ENCODE data around the gene ZNF541.

ZNF541 gene

GRCh38 chr19:47614021-47614295 lies 41.0 kb upstream of the ZNF541 start:
- DNase-seq (ENCODE audit: extremely low spot score) = no peak
- POLR2A ChIA-PET = no interaction called here
- TF ChIP-seq CTCF (IDR thresholded peaks at IDR 0.05; ENCODE audit: control extremely low read depth, extremely low read depth, low read depth, missing control alignments) = no peak
- CTCF ChIA-PET = no interaction called here

- no peak for TF ChIP-seq CTCF (IDR thresholded peaks at IDR 0.05; ENCODE audit: control extremely low read depth, extremely low read depth, low read depth, missing control alignments)
- no peak for DNase-seq (ENCODE audit: extremely low spot score)
- CTCF ChIA-PET = interaction anchor here (1.4 kb wide), 1 partner anchor 9 kb away, joined by 3 read pairs; no protein-coding TSS in a partner anchor
- POLR2A ChIA-PET = interaction anchor here (0.5 kb wide), 1 partner anchor 339 kb away, joined by 3 read pairs; no protein-coding TSS in a partner anchor
These were observed 40.4 kb upstream of the ZNF541 start for GRCh38 chr19:47613165-47614020.

GRCh38 chr19:47610902-47611301 lies 38.0 kb upstream of the ZNF541 start:
- TF ChIP-seq CTCF (IDR thresholded peaks at IDR 0.05; ENCODE audit: control extremely low read depth, extremely low read depth, low read depth, missing control alignments) = no peak
- CTCF ChIA-PET = interaction anchor here (1.0 to 2.1 kb wide), 6 partner anchors 11 to 326 kb away, joined by 3 to 18 read pairs (median 4); partner anchors contain the start of genes DHX34 and KPTN
- POLR2A ChIA-PET = interaction anchor here (1.0 to 1.5 kb wide), 2 partner anchors 10 to 15 kb away, joined by 3 to 5 read pairs; no protein-coding TSS in a partner anchor
- no peak for DNase-seq (ENCODE audit: extremely low spot score)

- no peak for TF ChIP-seq CTCF (IDR thresholded peaks at IDR 0.05; ENCODE audit: control extremely low read depth, extremely low read depth, low read depth, missing control alignments)
- no peak for DNase-seq (ENCODE audit: extremely low spot score)
- CTCF ChIA-PET = interaction anchor here (1.0 to 2.1 kb wide), 6 partner anchors 10 to 325 kb away, joined by 3 to 18 read pairs (median 4); partner anchors contain the start of genes DHX34 and KPTN
- POLR2A ChIA-PET = interaction anchor here (0.6 to 1.5 kb wide), 3 partner anchors 10 to 63 kb away, joined by 3 to 5 read pairs (median 5); no protein-coding TSS in a partner anchor
These were observed 37.3 kb upstream of the ZNF541 start for GRCh38 chr19:47609906-47610894.

- ChIA-PET POLR2A (interaction anchor here (0.6 to 1.5 kb wide), 2 partner anchors 62 to 312 kb away, joined by 5 read pairs; no protein-coding TSS in a partner anchor), CTCF (interaction anchor here (1.2 to 2.1 kb wide), 5 partner anchors 9 to 260 kb away, joined by 3 to 18 read pairs (median 5); partner anchors contain the start of genes DHX34 and NAPA)
- TF ChIP-seq CTCF (IDR thresholded peaks at IDR 0.05; ENCODE audit: control extremely low read depth, extremely low read depth, low read depth, missing control alignments) = no peak
- peak; percentile 86 for DNase-seq (ENCODE audit: extremely low spot score)
These were observed 36.3 kb upstream of the ZNF541 start, which contains the start of gene BICRA for GRCh38 chr19:47608969-47609905. Gene BICRA, plus strand, starts transcription at chr19:47609134. Its CDS starts 64,441 bp downstream, at chr19:47673575.
